Loucy (cell line): Measurements from ENCODE around the gene AHNAK.

Experiments
- H2AFZ ChIP-seq: fragments of 200-600 bp; sonication (generic); 2 replicates; pipeline ENCODE4 v1.6.0; 2016; ENCODE audit warnings: antibody characterized with exemption, mild to moderate bottlenecking, low read length, moderate library complexity
- H3F3A ChIP-seq: fragments of 200-600 bp; 2 replicates; pipeline ENCODE4 v1.6.0; 2016; ENCODE audit warnings: antibody characterized with exemption, low read depth, mild to moderate bottlenecking
- H3K27me3 ChIP-seq: fragments of 200-600 bp; sonication (generic); 2 replicates; pipeline ENCODE4 v1.6.1; 2014; ENCODE audit warnings: low read length, mild to moderate bottlenecking; ENCODE audit not compliant: insufficient read depth, poor library complexity, severe bottlenecking
- H3K36me3 ChIP-seq: fragments of 200-600 bp; sonication (generic); 2 replicates; pipeline ENCODE4 v1.6.1; 2016; ENCODE audit warnings: low read length; ENCODE audit not compliant: insufficient read depth
- H3K4me1 ChIP-seq: fragments of 200-600 bp; sonication (generic); 2 replicates; pipeline ENCODE4 v1.5.1; 2014; ENCODE audit warnings: low read length, mild to moderate bottlenecking; ENCODE audit not compliant: insufficient read depth, poor library complexity, severe bottlenecking
- H3K4me2 ChIP-seq: fragments of 200-600 bp; sonication (generic); 2 replicates; pipeline ENCODE4 v1.6.0; 2014; ENCODE audit warnings: antibody characterized with exemption, low read length, low read depth, mild to moderate bottlenecking; ENCODE audit not compliant: poor library complexity, severe bottlenecking
- H3K4me3 ChIP-seq: fragments of 200-600 bp; sonication (generic); 2 replicates; pipeline ENCODE4 v1.5.1; 2014; ENCODE audit warnings: low read length, mild to moderate bottlenecking, mixed read lengths; ENCODE audit not compliant: poor library complexity, severe bottlenecking
- H3K79me2 ChIP-seq: fragments of 200-600 bp; sonication (generic); 2 replicates; pipeline ENCODE4 v1.6.1; 2014; ENCODE audit warnings: low read length; ENCODE audit not compliant: insufficient read depth
- H3K9ac ChIP-seq: fragments of 200-600 bp; sonication (generic); 2 replicates; pipeline ENCODE4 v1.6.0; 2014; ENCODE audit warnings: mild to moderate bottlenecking, low read depth, low read length, moderate library complexity; ENCODE audit not compliant: poor library complexity, severe bottlenecking
- H3K9me2 ChIP-seq: fragments of 200-600 bp; sonication (generic); replicated peaks from 2 replicates; pipeline ENCODE4 v1.6.1; 2016; ENCODE audit warnings: low read depth, low read length, mixed read lengths
- H3K9me3 ChIP-seq: fragments of 200-600 bp; sonication (generic); 2 replicates; pipeline ENCODE4 v1.6.1; 2014; ENCODE audit warnings: mild to moderate bottlenecking, antibody characterized with exemption, low read length, low read depth; ENCODE audit not compliant: insufficient read depth
- H4K20me1 ChIP-seq: fragments of 200-600 bp; sonication (generic); 2 replicates; pipeline ENCODE4 v1.6.0; 2014; ENCODE audit warnings: antibody characterized with exemption, low read length, mild to moderate bottlenecking; ENCODE audit not compliant: insufficient read depth, poor library complexity, severe bottlenecking
- CTCF ChIP-seq: fragments of 200-600 bp; sonication (generic); conservative IDR thresholded peaks from 2 replicates; pipeline ENCODE4 v1.5.1; 2014; ENCODE audit warnings: mild to moderate bottlenecking, antibody characterized with exemption, low read length
- EZH2phosphoT487 ChIP-seq: fragments of 200-600 bp; IDR thresholded peaks from 2 replicates; pipeline ENCODE4 v1.6.1; 2018; ENCODE audit warnings: antibody characterized with exemption, mild to moderate bottlenecking, moderate library complexity, borderline replicate concordance

Gene AHNAK

GRCh38 chr11:62497132-62497801 lies 49.3 kb downstream of the AHNAK start:
- H3K4me2 ChIP-seq = no peak overlapping the region
- H3K9me2 ChIP-seq = no peaks in the 10 kb centered on the region
- H3K9me3 ChIP-seq = no peaks in the 10 kb centered on the region
- no peaks in the 10 kb centered on the region for H3F3A ChIP-seq
- no peak overlapping the region for H3K4me3 ChIP-seq
- no peaks in the 10 kb centered on the region for H3K27me3 ChIP-seq
- no peaks in the 10 kb centered on the region for H4K20me1 ChIP-seq
- no peak overlapping the region for H3K9ac ChIP-seq
- no peaks in the 10 kb centered on the region for H3K79me2 ChIP-seq
- peaks cover 3% of the 10 kb centered on the region for H3K4me1 ChIP-seq
- H3K36me3 ChIP-seq = no peaks in the 10 kb centered on the region
- TF ChIP-seq EZH2phosphoT487 (no peak), CTCF (peak; percentile 65)
- peak overlapping the region; percentile 13; the same call in 1 of the 2 replicates for H2AFZ ChIP-seq

GRCh38 chr11:62496676-62497075 lies 49.9 kb downstream of the AHNAK start:
- no peaks in the 10 kb centered on the region for H3K36me3 ChIP-seq
- H2AFZ ChIP-seq = peak overlapping the region; percentile 13; the same call in 1 of the 2 replicates
- peaks cover 3% of the 10 kb centered on the region for H3K4me1 ChIP-seq
- H3K9ac ChIP-seq = no peak overlapping the region
- TF ChIP-seq EZH2phosphoT487 (no peak), CTCF (no peak)
- no peak overlapping the region for H3K4me2 ChIP-seq
- no peak overlapping the region for H3K4me3 ChIP-seq
- H3K79me2 ChIP-seq = no peaks in the 10 kb centered on the region
- no peaks in the 10 kb centered on the region for H3K9me3 ChIP-seq
- H4K20me1 ChIP-seq = no peaks in the 10 kb centered on the region
- H3F3A ChIP-seq = no peaks in the 10 kb centered on the region
- no peaks in the 10 kb centered on the region for H3K27me3 ChIP-seq
- no peaks in the 10 kb centered on the region for H3K9me2 ChIP-seq

- H4K20me1 ChIP-seq = no peaks in the 10 kb centered on the region
- H3K4me3 ChIP-seq = no peak overlapping the region
- H3K4me1 ChIP-seq = peaks cover 3% of the 10 kb centered on the region
- H2AFZ ChIP-seq = no peak overlapping the region
- H3F3A ChIP-seq = no peaks in the 10 kb centered on the region
- no peaks in the 10 kb centered on the region for H3K79me2 ChIP-seq
- no peaks in the 10 kb centered on the region for H3K9me2 ChIP-seq
- no peak for TF ChIP-seq EZH2phosphoT487
- no peak for TF ChIP-seq CTCF
- no peaks in the 10 kb centered on the region for H3K27me3 ChIP-seq
- H3K9ac ChIP-seq = no peak overlapping the region
- H3K36me3 ChIP-seq = no peaks in the 10 kb centered on the region
- H3K9me3 ChIP-seq = no peaks in the 10 kb centered on the region
- H3K4me2 ChIP-seq = no peak overlapping the region
Measured at GRCh38 chr11:62494246-62494645, 52.4 kb downstream of the AHNAK start.
